Effector memory CD8-positive, alpha-beta T cell (primary cell): ENCODE data around the gene ARHGAP12.

ENCODE experiments used
- ATAC-seq: fragments of 150-1000 bp; cut with Tn5 transposase; replicated peaks from 2 replicates; pipeline ENCODE4 v1.10.0; 2021; ENCODE audit warnings: mild to moderate bottlenecking, moderate library complexity
- DNase-seq, 3 experiments: peaks; one replicate each; pipeline ENCODE4 v3.0.0; 2021
- H3K27ac Mint-ChIP-seq, 2 donors: one replicate each; pipeline ENCODE4 v1.8.0; 2022; ENCODE audit warnings: mild to moderate bottlenecking in 2 of 2, mixed read lengths in 2 of 2, moderate library complexity in 2 of 2
- H3K27me3 Mint-ChIP-seq, 2 donors: one replicate each; pipeline ENCODE4 v1.8.0; 2022; ENCODE audit warnings: mixed read lengths in 2 of 2
- H3K36me3 Mint-ChIP-seq: one replicate; pipeline ENCODE4 v1.8.0; 2022; ENCODE audit warnings: mild to moderate bottlenecking, moderate library complexity, mixed read lengths; ENCODE audit not compliant: insufficient read depth
- H3K4me1 Mint-ChIP-seq, 2 donors: one replicate each; pipeline ENCODE4 v1.8.0; 2022; ENCODE audit warnings: low read depth in 2 of 2, mixed read lengths in 2 of 2
- H3K4me3 Mint-ChIP-seq, 2 donors: one replicate each; pipeline ENCODE4 v1.8.0; 2022; ENCODE audit warnings: mild to moderate bottlenecking in 2 of 2, mixed read lengths in 2 of 2, moderate library complexity in 2 of 2
- H3K9me3 Mint-ChIP-seq, 2 donors: one replicate each; pipeline ENCODE4 v1.8.0; 2022; ENCODE audit warnings: mixed read lengths in 2 of 2

ARHGAP12 gene

GRCh38 chr10:31832261-31832660, 96.4 kb downstream of the ARHGAP12 start:
- DNase-seq, result no peak
- no peak overlapping the region for H3K27ac Mint-ChIP-seq
- peaks cover 6% of the 10 kb centered on the region for H3K36me3 Mint-ChIP-seq
- peaks cover 0 to 3% of the 10 kb centered on the region in 2 donors for H3K4me1 Mint-ChIP-seq
- H3K27me3 Mint-ChIP-seq, result no peaks in the 10 kb centered on the region
- H3K4me3 Mint-ChIP-seq, result no peak overlapping the region
- H3K9me3 Mint-ChIP-seq, result no peaks in the 10 kb centered on the region
- ATAC-seq, result no peak

DNA sequence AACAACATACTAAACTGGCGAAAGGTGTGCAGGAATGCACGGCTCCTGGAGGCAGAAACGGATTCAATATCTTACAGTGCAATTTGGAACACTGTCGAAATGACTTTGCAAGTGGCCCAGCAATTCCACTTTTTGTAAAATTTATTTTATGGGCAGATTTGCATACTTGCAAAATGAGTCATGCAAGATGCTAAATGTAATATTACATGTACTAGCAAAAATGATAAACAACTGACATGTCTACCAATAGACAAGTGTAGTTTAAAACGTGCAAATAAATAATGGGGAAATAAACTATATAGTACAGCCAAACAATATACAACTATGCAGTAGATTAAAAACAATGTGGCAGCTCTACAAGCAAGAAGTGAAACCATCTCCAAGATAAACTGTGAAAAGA, 97.7 kb downstream of the ARHGAP12 start:
- no peak overlapping the region for H3K4me3 Mint-ChIP-seq
- H3K36me3 Mint-ChIP-seq, result peaks cover 6% of the 10 kb centered on the region
- H3K4me1 Mint-ChIP-seq, result peaks cover 0 to 3% of the 10 kb centered on the region in 2 donors
- DNase-seq, result no peak
- ATAC-seq, result no peak
- no peaks in the 10 kb centered on the region for H3K9me3 Mint-ChIP-seq
- no peaks in the 10 kb centered on the region for H3K27me3 Mint-ChIP-seq
- H3K27ac Mint-ChIP-seq, result peak overlapping the region in 1 of 2 donors; percentile 1

DNA sequence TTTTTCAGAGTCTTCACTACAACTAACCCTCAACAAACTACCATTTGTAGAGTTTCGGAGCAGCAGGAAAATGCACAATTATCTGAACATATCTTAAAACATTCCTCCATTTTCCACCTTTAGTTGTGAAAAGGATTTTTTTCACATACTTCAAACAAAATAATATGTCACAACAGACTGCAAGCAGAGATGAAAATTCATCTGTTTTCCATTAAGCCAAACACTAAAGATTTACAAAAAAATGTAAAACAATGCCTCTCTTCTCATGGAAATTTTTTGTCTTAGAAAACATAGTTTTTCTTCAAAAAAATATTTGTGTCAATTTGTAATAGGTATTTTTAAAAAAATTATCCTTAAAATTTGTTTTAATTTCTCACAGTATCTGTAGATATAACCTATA, 98.9 kb downstream of the ARHGAP12 start:
- H3K4me1 Mint-ChIP-seq, result peaks cover 0 to 3% of the 10 kb centered on the region in 2 donors
- no peaks in the 10 kb centered on the region for H3K27me3 Mint-ChIP-seq
- ATAC-seq, result no peak

DNA sequence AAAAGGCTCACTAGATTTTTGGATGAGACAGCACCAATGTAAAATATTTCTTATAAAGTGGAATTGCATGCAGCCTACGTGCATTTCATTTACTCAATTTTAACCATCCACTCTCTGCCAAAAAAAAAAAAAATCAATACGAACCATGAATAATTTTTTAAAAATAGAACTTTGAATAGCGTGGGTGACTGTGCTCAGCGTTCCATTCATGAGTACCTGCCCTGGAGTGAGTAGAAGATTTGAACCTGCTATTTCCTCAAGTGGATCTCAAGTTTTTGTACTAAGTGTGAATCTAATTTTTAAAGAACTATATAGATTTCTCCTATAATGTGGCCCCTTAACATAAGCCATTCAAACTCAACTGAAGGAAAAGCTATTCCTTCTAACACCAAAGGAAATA, 105.3 kb downstream of the ARHGAP12 start:
- DNase-seq, result no peak
- no peaks in the 10 kb centered on the region for H3K27me3 Mint-ChIP-seq

More for the DNA sequence above, 98.9 kb downstream of the ARHGAP12 start:
- no peak overlapping the region for H3K4me3 Mint-ChIP-seq
- H3K36me3 Mint-ChIP-seq, result peaks cover 8% of the 10 kb centered on the region
- no peak overlapping the region for H3K27ac Mint-ChIP-seq
- H3K9me3 Mint-ChIP-seq, result no peaks in the 10 kb centered on the region
- DNase-seq, result no peak

GRCh38 chr10:31822616-31823318, 105.9 kb downstream of the ARHGAP12 start:
- H3K9me3 Mint-ChIP-seq, result no peaks in the 10 kb centered on the region
- DNase-seq (no peak), ATAC-seq (no peak)
- peaks cover 10% of the 10 kb centered on the region for H3K36me3 Mint-ChIP-seq
- no peak overlapping the region for H3K4me3 Mint-ChIP-seq
- H3K4me1 Mint-ChIP-seq, result no peaks in the 10 kb centered on the region
- H3K27me3 Mint-ChIP-seq, result no peaks in the 10 kb centered on the region
- H3K27ac Mint-ChIP-seq, result no peak overlapping the region

More for the DNA sequence above, 105.3 kb downstream of the ARHGAP12 start:
- ATAC-seq, result no peak
- H3K9me3 Mint-ChIP-seq, result no peaks in the 10 kb centered on the region
- H3K4me3 Mint-ChIP-seq, result no peak overlapping the region
- H3K4me1 Mint-ChIP-seq, result no peaks in the 10 kb centered on the region
- H3K27ac Mint-ChIP-seq, result no peak overlapping the region
- peaks cover 10% of the 10 kb centered on the region for H3K36me3 Mint-ChIP-seq

DNA sequence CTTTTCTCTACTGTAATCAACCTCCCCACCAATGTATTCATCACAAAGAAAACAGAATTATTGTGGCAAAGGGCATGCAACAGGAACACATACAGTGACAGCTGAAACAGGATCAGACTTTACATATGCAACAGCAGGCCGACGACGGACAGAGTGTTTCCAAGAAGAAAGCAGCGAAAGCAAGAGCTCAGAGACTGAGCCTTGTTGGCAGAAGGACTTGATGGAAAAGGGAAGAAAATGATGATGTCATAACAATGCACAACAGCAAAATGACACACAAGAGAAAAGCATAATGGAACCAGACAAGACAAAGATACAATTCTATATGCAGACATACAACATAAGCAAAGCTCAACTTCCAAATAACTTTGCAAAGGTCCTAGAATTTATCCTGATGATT, 106.5 kb downstream of the ARHGAP12 start:
- no peak overlapping the region for H3K27ac Mint-ChIP-seq
- H3K36me3 Mint-ChIP-seq, result peaks cover 10% of the 10 kb centered on the region
- DNase-seq (no peak), ATAC-seq (no peak)
- H3K4me1 Mint-ChIP-seq, result no peaks in the 10 kb centered on the region
- no peak overlapping the region for H3K4me3 Mint-ChIP-seq
- no peaks in the 10 kb centered on the region for H3K27me3 Mint-ChIP-seq
- no peaks in the 10 kb centered on the region for H3K9me3 Mint-ChIP-seq

DNA sequence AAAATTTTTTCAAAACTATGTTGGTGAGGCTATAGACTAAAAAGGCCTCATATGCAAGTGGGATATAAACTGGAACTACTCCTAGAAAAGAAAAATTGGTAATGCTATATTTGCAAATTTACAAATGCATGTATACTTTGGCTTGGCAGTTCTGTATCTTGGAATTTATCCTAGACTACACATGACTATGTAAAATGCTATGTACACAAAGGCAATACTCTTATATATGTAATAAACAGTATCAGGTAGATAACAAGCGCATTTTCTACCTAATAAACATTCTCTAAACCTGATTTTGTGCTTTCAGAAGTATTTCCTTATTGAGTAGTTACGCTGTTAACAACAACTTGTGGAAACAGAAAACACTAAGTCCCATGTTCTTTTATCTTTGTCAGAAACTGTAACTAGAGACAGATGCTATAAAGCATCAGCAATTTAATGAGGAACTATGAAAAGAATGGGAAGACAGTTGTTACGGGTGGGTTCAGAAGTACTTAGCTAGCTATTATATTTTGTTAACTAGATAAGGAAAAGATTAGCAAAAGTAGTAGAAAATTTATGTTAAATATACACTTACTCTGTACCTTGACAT, 107.8 kb downstream of the ARHGAP12 start:
- Mint-ChIP-seq H3K36me3 (peaks cover 13% of the 10 kb centered on the region), H3K4me3 (no peak overlapping the region), H3K27me3 (no peaks in the 10 kb centered on the region), H3K27ac (no peak overlapping the region), H3K4me1 (no peaks in the 10 kb centered on the region), H3K9me3 (no peaks in the 10 kb centered on the region)
- DNase-seq (no peak), ATAC-seq (no peak)

DNA sequence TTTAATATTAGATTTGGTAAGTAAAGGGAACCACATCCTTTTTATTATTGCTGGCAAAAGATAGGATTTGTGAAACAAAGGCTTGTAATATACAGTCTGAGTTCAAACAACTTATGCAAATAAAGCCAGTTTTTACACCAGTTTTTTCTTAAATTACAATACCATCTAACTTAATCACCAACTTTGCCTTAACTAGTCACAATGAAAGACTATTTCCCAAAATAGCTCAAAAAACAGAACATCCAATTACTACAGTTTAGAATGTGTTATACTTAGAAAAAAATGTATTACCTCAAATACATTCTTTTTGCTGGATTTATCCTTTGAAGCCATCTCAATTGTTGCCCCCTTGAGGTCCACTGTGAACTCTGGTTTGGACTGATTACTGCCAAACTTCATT, 108.5 kb downstream of the ARHGAP12 start:
- Mint-ChIP-seq H3K9me3 (no peaks in the 10 kb centered on the region), H3K4me1 (no peaks in the 10 kb centered on the region)

DNA sequence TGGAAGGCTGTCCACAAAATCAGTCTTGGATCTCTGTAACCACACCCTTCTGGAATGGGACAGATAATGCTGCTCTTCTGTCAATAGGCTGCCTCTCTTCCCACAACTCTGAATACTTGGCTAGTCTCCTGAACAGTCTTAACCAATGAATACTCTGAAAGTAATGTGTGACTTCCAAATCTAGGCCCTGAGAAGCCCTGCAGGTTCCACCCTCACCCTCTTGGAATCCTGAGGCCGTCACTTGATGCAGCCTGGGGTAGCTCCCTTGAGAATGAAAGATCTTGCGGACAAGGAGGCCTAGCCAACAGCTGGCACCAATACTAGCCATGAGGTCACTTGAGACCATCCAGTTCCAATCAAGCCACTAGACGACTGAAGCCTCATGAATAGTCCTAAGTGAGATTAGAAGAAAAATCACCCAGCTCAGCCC, 109.2 kb downstream of the ARHGAP12 start:
- Mint-ChIP-seq H3K4me3 (no peak overlapping the region), H3K4me1 (no peaks in the 10 kb centered on the region), H3K27me3 (no peaks in the 10 kb centered on the region), H3K9me3 (no peaks in the 10 kb centered on the region), H3K36me3 (peaks cover 17% of the 10 kb centered on the region), H3K27ac (no peak overlapping the region)
- DNase-seq (no peak), ATAC-seq (no peak)

More for the DNA sequence above, 108.5 kb downstream of the ARHGAP12 start:
- DNase-seq (no peak), ATAC-seq (no peak)
- Mint-ChIP-seq H3K36me3 (peaks cover 17% of the 10 kb centered on the region), H3K27ac (no peak overlapping the region), H3K27me3 (no peaks in the 10 kb centered on the region), H3K4me3 (no peak overlapping the region)

DNA sequence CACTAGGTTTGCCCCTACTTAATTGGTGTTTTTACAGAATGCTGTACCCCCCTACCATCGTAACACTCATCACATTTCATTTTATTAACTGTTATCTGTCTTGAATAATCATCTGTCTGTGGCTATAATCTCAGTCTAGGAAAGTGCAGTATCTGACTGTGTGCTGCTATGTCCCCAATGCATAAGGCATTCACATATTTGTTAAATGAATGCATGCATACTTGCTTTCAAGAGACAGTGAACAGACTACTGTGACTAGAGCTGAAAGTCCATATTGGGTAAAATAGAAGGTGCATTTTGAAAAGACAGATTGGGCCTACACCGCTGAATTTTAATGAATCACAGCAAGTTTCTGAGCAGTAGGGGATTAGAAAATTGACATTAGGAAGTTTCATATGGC, 112.3 kb downstream of the ARHGAP12 start:
- ATAC-seq, result no peak
- H3K27ac Mint-ChIP-seq, result no peak overlapping the region
- no peaks in the 10 kb centered on the region for H3K4me1 Mint-ChIP-seq
- no peaks in the 10 kb centered on the region for H3K27me3 Mint-ChIP-seq
- H3K36me3 Mint-ChIP-seq, result peaks cover 22% of the 10 kb centered on the region
- H3K4me3 Mint-ChIP-seq, result no peak overlapping the region
- no peak for DNase-seq
- H3K9me3 Mint-ChIP-seq, result no peaks in the 10 kb centered on the region

- peak overlapping the region; percentile 88 to 93 for H3K27ac Mint-ChIP-seq
- peak overlapping the region in 1 of 2 donors; percentile 55 for H3K4me3 Mint-ChIP-seq
- H3K27me3 Mint-ChIP-seq, result no peaks in the 10 kb centered on the region
- peaks cover 31% of the 10 kb centered on the region for H3K36me3 Mint-ChIP-seq
- no peaks in the 10 kb centered on the region for H3K9me3 Mint-ChIP-seq
- peak; percentile 69 for ATAC-seq
- peaks cover 5% of the 10 kb centered on the region in 2 donors for H3K4me1 Mint-ChIP-seq
- peak; percentile 5 to 15 (median 9) for DNase-seq
These were observed 120.1 kb downstream of the ARHGAP12 start for GRCh38 chr10:31808258-31809218.

DNA sequence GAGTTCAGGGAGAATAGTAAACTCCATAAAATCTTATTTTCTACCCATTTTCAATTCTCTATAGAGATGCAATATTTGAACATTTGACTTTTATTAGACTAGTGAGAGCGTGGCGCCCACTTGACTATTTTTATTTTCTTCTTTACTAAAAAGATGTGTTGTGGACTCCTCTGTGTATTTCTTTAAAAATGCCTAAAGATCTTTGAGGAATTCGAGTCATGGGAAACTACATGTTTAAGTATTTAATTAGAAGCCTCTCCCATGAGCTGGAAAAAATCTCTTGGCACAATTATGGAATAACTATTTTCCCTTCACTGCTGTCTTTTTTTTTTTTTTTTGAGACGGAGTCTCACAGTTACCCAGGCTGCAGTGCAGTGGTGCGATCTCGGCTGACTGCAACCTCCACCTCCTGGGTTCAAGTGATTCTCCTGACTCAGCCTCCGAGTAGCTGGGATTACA, 124.2 kb downstream of the ARHGAP12 start:
- peaks cover 25% of the 10 kb centered on the region for H3K36me3 Mint-ChIP-seq
- DNase-seq, result no peak
- no peak for ATAC-seq
- H3K27ac Mint-ChIP-seq, result no peak overlapping the region
- no peaks in the 10 kb centered on the region for H3K27me3 Mint-ChIP-seq
- peaks cover 5% of the 10 kb centered on the region in 2 donors for H3K4me1 Mint-ChIP-seq
- H3K9me3 Mint-ChIP-seq, result no peaks in the 10 kb centered on the region
- no peak overlapping the region for H3K4me3 Mint-ChIP-seq

GRCh38 chr10:31803606-31804351, 124.9 kb downstream of the ARHGAP12 start:
- H3K27me3 Mint-ChIP-seq, result no peaks in the 10 kb centered on the region
- H3K27ac Mint-ChIP-seq, result no peak overlapping the region
- H3K36me3 Mint-ChIP-seq, result peaks cover 20% of the 10 kb centered on the region
- ATAC-seq (no peak), DNase-seq (no peak)
- H3K9me3 Mint-ChIP-seq, result no peaks in the 10 kb centered on the region
- H3K4me1 Mint-ChIP-seq, result peaks cover 5% of the 10 kb centered on the region in 2 donors
- H3K4me3 Mint-ChIP-seq, result no peak overlapping the region
